Measurements from ENCODE around the gene GSPT1.
"Not testable (repeated sequence)": the region's sequence is repeated elsewhere in the genome, so short reads cannot be mapped to it uniquely, and the experiment has no call there.

The GSPT1 gene

DNA sequence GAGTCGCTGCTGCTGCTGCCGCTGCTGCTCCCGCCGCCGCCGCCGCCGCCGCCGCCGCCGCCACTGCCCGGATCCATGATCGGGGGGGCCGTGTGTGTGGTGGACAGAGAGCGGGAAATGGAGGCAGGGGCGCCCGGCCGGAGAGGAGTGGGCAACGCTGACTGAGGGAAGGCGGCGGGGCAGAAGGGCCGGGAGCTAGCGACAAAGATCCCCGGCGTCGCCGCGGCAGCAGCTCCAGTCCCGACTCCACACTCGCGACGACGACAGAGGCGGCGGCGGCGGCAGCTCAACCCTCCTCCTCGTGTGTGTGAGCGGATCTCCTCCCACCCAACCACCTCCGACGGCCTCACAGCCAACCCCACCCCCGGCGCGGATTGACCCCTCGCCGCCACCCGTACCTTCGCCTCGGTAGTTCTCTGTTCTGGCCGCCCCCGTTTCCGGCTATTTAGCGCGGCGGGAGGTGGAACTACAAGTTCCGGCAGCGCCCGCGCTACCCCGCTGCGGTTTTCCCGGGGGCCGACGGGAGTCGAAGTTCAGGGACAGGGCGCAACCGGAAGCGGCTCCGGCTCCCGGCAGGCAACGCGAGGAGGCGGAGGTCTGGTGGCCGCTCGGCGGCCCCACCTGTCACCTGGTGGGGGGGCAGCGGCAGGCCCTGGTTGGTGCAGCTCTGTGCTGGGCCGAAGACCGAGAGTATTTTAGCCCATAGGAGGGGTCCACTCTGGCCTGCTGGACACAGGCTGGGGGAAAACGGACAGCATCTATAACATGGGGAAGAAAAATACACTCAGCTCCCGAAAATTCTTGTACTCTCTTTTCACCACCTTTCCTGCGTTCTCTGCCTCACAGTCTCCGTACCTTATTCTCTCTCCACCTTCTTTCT is at the start of gene GSPT1:
TSS of gene GSPT1 (minus strand) at position 313 of the 880 bp plus-strand sequence. CDS start at position 77, 236 bp downstream.
- DNase-seq: peak; percentile 75 to 92

DNA sequence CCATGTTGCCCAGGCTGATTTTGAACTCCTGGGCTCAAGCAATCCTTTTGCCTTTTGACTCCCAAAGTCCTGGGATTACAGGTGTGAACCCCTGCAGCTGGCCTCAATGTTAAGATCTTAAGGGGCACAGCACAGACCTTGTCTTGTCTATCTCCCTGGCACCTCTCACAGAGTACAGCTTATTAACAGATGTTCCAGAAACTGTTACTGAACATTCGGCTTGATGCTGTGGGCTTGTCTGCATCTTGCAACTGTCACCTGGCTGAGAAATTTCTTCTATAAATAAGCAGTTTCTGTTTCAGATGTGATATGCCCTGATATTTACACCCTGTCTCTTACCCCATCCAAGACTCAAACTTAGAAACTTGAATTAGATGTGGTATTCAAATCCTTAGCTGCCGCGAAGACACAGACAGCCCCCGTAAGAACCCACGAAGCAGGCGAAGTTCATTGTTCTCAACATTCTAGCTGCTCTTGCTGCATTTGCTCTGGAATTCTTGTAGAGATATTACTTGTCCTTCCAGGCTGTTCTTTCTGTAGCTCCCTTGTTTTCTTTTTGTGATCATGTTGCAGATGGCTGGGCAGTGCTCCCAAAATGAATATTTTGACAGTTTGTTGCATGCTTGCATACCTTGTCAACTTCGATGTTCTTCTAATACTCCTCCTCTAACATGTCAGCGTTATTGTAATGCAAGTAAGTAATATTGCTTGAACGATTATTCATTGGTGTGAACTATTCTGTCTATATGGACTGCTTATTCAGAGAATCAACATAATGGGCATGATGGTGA is 49.2 kb upstream of the GSPT1 start, which contains the start of gene TNFRSF17:
TSS of gene TNFRSF17 (plus strand) at position 450 of the 791 bp plus-strand sequence. CDS start at position 565, 115 bp downstream.
- no peak for DNase-seq

DNA sequence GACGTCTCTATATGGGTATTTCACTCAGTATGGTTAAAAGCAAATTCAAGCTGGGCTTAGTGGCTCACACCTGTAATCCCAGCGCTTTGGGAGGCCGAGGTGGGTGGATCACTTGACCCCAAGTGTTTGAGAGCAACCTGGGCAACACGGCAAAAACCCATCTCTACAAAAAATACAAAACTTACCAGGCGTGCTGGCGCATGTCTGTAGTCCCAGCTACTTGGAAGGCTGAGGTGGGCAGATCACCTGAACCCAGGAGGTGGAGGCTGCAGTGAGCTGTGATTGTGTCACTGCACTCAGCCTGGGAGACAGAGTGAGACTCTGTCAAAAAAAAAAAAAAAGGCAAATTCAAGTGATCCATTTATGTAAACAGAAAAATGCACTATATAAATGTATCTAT is 48.0 kb upstream of the GSPT1 start:
- no peak for DNase-seq

DNA sequence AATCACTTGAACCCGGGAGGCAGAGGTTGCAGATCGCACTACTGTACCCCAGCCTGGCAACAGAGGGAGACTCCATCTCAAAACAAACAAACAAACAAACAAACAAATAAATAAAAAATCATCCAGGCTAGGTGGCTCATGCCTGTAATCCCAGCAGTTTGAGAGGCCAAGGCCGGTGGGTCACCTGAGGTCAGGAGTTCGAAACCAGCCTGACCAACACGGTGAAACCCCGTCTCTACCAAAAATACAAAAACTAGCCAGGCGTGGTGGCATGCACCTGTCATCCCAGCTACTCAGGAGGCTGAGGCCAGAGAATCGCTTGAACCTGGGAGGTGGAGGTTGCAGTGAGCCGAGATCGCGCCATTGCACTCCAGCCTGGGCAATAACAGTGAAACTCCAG is 47.2 kb upstream of the GSPT1 start:
- DNase-seq: not testable (repeated sequence)

DNA sequence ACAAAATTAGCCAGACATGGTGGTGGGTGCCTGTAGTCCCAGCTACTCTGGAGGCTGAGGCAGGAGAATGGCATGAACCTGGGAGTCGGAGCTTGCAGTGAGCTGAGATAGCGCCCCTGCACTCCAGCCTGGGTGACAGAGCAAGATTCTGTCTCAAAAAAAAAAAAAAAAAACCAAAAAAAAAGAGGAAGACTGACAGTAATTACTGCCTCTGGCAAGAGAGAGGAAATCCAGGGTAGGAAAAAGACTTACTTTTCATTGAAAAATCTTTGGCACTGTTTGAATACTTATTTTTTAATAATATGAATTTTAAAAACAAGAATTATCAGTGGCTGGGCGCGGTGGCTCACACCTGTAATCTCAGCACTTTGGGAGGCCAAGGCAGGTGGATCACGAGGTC is 46.7 kb upstream of the GSPT1 start:
- DNase-seq: not testable (repeated sequence)

DNA sequence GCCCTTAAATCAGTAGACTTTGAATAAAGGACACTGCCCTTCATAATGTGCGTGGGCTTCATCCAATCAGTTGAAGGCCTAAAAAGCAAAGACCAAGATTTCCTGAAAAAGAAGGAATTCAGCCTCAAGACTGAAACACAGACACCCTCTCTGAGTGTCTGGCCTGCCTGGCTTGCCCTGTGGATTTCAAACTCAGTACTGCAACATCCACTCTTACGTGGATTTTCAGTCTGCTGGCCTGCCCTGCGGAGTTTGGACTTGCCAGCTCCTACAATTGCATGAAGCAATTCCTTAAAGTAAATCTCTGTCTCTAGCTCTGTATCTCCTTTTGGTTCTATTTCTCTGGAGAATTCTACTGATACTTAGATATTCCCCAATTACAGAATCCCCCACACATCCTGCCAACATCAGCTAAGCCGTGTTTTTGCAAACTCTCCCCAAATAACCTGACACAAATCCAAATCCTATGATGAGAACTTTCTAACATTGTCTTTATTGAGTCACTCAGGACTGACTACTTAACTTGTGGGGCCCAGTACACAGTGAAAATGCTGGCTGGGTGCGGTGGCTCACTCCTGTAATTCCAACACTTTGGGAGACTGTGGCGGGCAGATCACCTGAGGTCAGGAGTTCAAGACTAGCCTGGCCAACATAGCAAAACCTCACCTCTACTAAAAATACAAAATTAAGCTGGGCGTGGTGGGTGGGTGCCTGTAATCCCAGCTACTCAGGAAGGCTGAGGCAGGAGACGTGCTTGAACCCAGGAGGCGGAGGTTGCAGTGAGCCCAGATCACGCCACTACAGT is 42.0 kb upstream of the GSPT1 start:
- no peak for DNase-seq

DNA sequence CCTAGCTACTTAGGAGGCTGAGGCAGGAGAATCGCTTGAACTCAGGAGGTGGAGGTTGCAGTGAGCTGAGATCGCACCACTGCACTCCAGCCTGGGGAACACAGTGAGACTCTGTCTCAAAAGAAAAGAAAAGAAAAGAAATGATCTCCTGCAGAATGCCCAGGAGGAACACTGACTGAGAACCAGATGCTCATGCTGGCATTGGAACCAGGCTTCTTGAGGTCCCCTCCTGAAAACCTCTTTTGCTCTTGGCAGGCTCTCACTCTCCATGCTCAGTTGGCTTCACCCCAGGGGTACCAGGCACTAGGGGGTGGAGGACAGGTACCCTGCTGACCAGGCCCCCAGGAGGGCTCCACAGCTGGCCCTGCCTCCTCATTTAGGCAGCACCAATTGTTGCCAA is 40.8 kb upstream of the GSPT1 start:
- no peak for DNase-seq

DNA sequence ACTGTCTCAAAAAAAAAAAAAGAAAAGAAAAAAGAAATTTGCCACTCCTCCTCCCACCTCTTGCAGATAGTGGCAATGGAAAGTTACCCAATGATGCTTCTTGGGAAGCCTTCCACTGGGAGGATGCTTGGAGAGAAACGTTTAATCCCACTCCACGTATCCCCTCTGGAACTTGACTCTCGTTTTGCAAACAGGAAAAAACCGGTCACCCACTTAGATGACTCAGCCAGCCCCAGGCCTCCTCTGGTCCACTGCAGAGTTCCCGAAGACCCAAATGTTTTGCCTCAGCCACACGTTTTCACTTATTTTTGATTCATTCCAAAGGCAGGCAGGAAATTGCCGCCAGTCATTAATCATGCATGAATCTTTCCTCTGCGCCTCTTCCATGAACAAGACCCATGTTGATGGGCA is 40.0 kb upstream of the GSPT1 start:
- peak in 1 of 2 experiments; percentile 9 for DNase-seq

DNA sequence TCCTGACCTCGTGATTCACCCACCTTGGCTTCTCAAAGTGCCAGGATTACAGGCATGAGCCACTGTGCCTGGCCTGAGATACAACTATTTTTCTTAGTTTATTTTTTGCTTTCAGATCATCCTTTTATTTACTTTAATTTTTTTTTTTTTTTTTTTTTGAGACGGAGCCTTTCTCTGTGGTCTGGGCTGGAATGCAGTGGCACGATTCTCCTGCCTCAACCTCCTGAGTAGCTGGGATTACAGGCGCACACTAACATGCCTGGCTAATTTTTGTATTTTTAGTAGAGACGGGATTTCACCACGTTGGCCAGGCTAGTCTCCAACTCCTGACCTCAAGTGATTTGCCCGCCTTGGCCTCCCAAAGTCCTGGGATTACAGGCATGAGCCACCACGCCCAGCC is 37.8 kb upstream of the GSPT1 start:
- DNase-seq: not testable (repeated sequence)

DNA sequence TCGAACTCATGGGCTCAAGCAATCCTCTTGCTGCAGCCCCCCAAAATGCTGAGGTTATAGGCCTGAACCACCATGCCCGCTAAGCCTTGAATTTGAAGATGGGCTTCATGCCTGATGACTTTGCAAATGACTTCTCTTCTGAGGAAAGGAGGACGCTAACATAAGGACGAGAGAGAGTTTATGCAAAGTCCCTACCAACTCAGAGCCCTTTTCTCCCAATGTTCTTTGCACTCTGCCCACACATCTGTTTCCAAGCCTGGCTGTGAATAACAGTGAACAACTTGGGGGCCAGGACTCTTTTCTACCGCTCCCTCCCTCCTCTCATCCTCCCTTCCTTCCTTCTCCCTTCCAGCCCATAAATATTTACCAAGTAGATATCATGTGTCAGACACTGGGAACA is 34.6 kb upstream of the GSPT1 start:
- DNase-seq: no peak

DNA sequence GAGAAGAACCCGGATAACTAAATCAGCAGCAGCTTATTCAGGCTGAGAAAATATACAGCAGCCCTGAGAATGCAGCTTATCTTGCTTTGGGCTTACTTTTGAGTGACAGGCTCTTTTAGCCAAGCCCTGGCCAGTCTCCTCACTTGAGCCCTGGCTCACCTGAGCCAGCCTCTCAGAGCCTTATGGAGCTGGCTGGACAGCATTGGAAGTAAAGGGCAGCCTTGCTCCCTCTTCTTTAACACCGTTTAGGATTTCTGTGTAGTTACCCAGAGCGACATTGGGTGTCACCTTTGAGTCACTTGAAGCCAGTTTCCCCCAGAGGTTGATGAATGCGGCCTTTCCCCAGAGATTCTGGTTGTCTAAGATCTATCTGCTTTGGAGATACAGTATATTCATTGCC is 33.8 kb upstream of the GSPT1 start:
- DNase-seq: peak in 1 of 2 experiments; percentile 21

DNA sequence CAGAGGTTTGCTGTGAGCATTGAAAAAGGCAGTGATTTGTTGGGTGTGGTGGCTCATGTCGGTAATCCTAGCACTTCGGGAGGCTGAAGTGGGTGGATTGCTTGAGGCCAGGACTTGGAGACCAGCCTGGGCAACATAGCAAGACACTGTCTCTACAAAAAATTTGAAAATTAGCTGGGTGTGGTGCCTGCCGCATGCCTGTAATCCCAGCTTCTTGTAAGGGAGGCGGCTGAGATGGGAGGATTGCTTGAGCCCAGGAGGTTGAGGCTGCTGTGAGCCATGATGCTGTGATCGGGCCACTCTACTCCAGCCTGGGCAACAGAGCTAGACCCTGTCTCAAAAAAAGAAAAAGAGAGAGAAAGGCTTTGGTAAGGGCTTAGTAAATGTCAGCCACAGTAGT is 33.1 kb upstream of the GSPT1 start:
- DNase-seq: no peak

DNA sequence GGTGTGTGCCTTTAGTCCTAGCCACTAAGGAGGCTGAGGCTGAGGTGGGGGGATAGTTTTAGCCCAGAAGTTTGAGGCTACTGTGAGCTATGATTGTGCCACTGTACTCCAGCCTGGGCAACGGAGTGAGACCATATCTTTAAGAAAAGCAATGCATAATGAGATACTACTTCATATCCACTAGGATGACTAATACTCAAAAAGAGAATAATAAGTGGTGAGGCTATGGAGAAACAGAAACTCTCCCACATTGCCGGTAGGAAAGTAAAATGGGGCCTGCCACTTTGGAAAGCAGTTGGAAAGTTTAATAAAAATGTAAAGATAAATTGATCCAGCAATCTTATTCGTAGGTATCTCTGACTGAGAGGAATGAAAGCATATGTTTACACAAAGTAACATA is 30.7 kb upstream of the GSPT1 start:
- no peak for DNase-seq

DNA sequence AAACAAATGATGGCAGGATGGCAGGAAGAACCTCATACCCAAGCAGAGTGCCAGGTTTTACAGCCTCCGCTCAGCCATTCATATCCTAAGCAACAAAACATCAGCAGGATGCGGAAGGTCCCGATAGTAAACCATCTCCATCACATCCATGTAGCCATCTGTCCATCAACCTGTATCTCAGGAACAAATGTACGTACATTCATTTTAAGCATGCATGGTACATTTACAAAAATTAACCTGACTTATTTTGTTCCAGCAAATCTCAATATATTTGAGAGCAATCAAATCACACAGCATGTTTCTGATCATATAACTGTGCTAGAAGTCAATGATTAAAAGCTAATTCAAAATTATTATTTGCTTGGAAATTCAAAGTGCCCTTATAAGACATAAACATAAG is 26.2 kb upstream of the GSPT1 start, which contains the start of gene NPIPB2:
TSS of gene NPIPB2 (minus strand) at position 101 of the 400 bp plus-strand sequence. CDS start at position 101, 0 bp downstream.
- not testable (repeated sequence) for DNase-seq

DNA sequence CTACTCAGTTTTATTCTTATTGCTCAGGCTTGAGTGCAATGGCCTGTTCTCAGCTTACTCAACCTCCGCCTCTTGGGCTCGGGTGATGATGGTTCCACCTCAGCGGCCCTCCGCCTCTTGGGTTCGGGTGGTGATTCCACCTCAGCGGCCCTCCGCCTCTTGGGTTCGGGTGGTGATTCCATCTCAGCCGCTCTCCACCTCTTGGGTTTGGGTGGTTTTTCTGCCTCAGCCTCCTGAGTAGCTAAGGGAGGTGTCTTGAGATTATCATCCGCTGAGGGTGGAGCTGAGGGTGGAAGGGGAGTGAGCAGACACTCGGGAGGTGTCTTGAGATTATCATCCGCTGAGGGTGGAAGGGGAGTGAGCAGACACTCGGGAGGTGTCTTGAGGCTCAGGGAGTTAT is 11.6 kb upstream of the GSPT1 start:
- not testable (repeated sequence) for DNase-seq

DNA sequence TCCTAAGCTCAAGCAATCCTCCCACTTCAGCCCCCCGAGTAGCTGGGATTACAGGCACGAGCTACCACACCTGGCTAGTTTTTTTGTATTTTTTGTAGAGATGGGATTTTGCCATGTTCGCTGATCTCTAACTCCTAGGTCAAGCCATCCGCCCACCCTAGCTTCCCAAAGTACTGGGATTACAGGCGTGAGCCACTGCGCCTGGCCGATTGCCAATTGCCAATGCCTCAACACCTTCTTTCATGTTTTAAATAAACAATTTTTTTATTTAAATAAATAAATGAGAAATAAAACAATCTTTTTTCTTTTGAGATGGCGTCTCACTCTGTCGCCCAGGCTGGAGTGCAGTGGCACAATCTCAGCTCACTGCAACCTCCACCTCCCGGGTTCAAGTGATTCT is 8.3 kb upstream of the GSPT1 start:
- not testable (repeated sequence) for DNase-seq

DNA sequence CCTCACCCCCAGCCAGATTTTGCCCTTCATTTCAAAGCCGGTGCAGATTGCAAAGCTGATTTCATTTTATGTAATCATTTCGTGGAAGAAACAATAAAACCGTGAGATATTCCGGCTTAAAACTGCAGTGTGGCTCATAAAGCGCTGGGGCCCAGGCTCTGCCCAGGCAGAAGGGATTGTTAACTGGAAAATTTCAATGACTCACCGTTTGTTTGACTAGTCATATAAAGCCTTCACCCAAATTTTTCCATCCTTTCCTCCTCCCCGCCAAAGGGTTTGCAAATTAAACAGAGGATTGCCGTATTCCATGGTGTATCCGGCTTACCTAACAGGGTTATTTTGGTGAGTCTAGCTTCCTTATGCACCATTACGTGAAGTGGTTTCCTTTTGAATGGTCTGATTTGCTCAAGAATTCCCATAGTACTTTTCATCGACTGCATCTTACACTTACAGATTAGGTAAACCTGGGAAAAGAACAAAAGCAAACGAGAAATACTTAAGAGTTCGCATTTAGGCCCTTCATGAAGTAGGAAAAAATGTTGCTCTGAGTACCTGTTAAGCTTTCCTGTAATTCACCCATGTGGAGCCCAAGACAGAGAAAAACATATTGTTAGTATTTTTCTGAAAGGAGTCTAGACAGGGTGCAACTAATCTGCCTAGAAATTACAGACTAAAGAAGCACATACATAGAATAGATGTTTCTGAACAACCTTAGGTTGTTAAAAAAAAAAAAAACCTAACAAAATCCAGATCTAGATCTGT is 949 bp upstream of the GSPT1 start:
- DNase-seq: no peak

DNA sequence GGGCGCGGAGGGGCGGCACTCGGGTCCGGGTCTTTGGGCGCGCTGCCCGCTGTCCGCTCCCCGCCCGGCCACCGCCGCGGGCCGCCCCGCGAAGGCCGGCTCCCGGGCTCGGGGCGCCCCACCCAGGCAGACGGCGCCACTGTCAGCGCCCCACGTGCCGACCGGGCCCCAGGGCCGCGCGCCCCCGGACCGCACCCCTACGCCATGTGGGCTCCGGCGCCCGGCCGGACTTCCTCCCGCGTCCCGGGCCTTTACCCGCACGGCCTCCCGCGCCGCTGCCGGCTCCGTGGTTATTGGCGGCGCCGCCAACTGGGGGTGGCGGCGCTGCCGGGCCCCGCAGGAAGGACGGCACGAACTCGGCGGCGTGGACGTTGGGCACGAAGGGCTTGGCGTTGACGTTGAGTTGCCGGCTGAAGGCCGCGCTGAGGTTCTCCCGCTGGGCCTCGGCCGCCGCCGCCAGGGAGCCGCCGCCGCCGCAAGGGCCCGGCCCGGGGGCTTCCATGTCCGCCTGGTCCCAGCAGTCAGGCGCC is 577 bp downstream of the GSPT1 start:
- no peak for DNase-seq

DNA sequence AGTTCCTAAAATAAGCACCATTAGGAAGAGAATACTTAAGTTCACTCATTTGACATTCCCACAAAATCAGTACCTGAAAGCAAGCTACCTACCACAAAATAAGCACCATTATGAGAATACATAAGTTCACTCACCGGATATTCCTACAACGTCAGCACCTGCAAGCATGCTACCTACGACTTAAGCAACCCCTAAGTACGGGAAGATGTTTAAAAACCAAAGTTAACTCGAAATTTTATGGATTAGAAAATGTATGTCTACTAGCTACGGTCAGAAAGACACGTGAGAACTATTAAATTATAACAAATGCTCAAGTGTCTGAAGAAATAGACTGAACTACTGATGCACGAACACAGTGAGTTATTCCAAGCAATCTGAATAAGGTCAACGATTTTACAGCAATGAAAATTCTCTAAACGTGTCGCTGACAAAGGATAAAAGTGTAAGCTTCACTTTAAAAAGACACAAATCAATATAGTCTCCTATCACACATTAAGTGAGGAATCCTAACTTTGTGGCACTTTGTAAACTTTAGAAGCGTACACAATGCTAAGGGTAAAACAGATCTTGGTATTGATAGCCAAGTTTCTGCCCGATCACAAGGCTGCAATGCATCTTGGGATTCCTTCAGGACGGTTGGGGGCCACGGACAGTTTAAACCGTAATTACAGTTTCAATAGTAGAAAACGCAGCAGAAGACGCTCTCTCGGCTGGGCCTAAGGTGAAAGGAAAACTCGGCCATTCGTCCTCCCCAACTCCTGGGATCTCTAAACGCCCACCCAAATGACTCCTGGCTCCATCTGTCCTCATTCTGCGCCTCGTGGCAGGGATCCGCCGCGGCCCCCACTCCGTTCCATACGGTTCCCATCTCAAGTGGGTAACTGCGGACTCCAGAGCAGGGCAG is 1.3 kb downstream of the GSPT1 start:
- DNase-seq: no peak

DNA sequence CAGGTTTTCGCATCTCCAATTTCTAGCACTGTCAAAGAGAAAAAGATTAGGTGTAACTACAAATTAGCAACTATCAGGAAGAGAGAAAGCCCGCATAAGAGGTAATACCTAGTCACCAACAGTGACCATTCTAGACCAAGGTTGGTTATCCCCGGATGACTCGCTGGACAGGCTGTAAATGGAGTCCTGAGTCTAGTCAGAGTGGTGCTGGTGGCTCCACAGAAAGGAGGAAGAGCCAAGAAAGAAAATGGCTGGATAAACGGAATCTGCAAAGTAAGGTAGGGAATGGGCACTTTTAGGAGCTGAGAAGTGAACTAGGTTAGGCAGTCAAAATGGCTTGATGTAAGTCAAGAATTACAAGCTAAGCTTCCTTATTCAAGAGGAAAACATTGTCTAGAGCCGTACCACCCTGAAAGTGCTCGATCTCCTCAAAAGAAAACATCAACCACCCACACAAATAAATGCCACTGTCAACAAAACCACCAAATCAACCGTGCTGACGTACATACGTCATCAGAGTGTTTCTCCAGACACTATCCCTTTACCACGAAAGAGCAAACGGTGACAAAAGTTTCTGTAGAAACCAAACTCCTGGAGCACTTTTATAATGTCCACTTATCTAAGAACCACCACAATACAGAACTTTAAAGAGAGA is 2.2 kb downstream of the GSPT1 start:
- DNase-seq: no peak

Data from SW 1271 (cell line).